ENCODE measurements around the gene SEMA3D. TPM values are rescaled to one million over a fixed set of nuclear protein-coding genes. Genes with fewer than 3 reads are reported as not detected.

Gene SEMA3D
- total and polyA plus RNA-seq, 7 donors = 0.23 to 5.5 (median 2.5) TPM

- Histone ChIP-seq H3K27ac (no peak overlapping the region), H3K36me3 (no peaks in the 10 kb centered on the region), H3K27me3 (no peaks in the 10 kb centered on the region), H3K4me3 (no peak overlapping the region), H3K4me1 (peaks cover 0 to 15% (median 5%) of the 10 kb centered on the region in 4 donors), H3K9me3 (no peaks in the 10 kb centered on the region)
- intact Hi-C loops (cut with DNase I) = no loop called here
- whole genome bisulfite sequencing, 2 donors = 58 to 72% methylated on average over 6 of the region's 6 CpGs
- TF ChIP-seq CTCF (IDR thresholded peaks at IDR 0.05) (no peak), POLR2AphosphoS5 (IDR thresholded peaks at IDR 0.05) (no peak), POLR2A (IDR thresholded peaks at IDR 0.05) (no peak), EP300 (IDR thresholded peaks at IDR 0.05) (no peak)
- DNase-seq = no peak
Measured at GRCh38 chr7:84981055-84981976, 205.5 kb downstream of the SEMA3D start.

GRCh38 chr7:84975586-84976185 lies 211.2 kb downstream of the SEMA3D start:
- Histone ChIP-seq H3K4me3 (no peak overlapping the region), H3K27me3 (no peaks in the 10 kb centered on the region), H3K36me3 (no peaks in the 10 kb centered on the region), H3K27ac (no peak overlapping the region), H3K9me3 (no peaks in the 10 kb centered on the region), H3K4me1 (peaks cover 0 to 20% (median 10%) of the 10 kb centered on the region in 4 donors)
- TF ChIP-seq POLR2AphosphoS5 (IDR thresholded peaks at IDR 0.05) = no peak
- no peak for TF ChIP-seq EP300 (IDR thresholded peaks at IDR 0.05)
- TF ChIP-seq POLR2A (IDR thresholded peaks at IDR 0.05) = no peak
- TF ChIP-seq CTCF (IDR thresholded peaks at IDR 0.05) = no peak
- DNase-seq = no peak
- intact Hi-C loops (cut with DNase I) = no loop called here
- WGBS, 2 donors = 58 to 68% methylated on average over 1 of the region's 1 CpG

- Histone ChIP-seq H3K4me3 (no peak overlapping the region), H3K27ac (peak overlapping the region in 1 of 4 donors; percentile 54), H3K36me3 (no peaks in the 10 kb centered on the region), H3K9me3 (no peaks in the 10 kb centered on the region), H3K4me1 (peaks cover 0 to 21% (median 10%) of the 10 kb centered on the region in 4 donors), H3K27me3 (no peaks in the 10 kb centered on the region)
- DNase-seq = no peak
- intact Hi-C loops (cut with DNase I) = no loop called here
- TF ChIP-seq POLR2A (IDR thresholded peaks at IDR 0.05) = no peak
- TF ChIP-seq CTCF (IDR thresholded peaks at IDR 0.05) = no peak
- TF ChIP-seq EP300 (IDR thresholded peaks at IDR 0.05) = no peak
- TF ChIP-seq POLR2AphosphoS5 (IDR thresholded peaks at IDR 0.05) = no peak
- 84 to 88% methylated on average over 1 of the region's 1 CpG for WGBS, 2 donors
Measured at GRCh38 chr7:84971360-84971759, 215.5 kb downstream of the SEMA3D start.

DNA sequence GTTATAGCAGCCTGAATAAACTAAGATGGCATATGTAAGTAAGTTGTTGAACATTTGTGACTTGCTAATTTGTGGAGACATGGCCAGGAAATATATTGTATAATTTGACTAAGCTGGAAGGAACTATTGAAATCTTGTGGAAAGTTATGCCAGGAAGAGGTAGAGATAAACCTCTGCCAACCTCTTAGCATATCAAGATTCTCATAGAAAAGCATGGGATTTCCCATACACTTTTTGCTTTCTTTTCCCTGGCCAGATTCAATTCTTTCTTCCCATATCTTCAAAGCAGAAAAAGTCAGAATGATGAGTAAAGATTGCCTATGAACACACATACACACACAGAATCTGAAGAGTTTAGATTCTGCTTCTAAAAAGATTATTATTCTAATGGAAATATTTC lies 216.2 kb downstream of the SEMA3D start:
- TF ChIP-seq POLR2A (IDR thresholded peaks at IDR 0.05) (no peak), POLR2AphosphoS5 (IDR thresholded peaks at IDR 0.05) (no peak), CTCF (IDR thresholded peaks at IDR 0.05) (no peak), EP300 (IDR thresholded peaks at IDR 0.05) (no peak)
- H3K36me3 ChIP-seq = no peaks in the 10 kb centered on the region
- no peak for DNase-seq
- H3K4me3 ChIP-seq = no peak overlapping the region
- H3K4me1 ChIP-seq = peaks cover 0 to 15% (median 8%) of the 10 kb centered on the region in 4 donors
- no peaks in the 10 kb centered on the region for H3K9me3 ChIP-seq
- intact Hi-C loops (cut with DNase I) = no loop called here
- H3K27ac ChIP-seq = no peak overlapping the region
- no peaks in the 10 kb centered on the region for H3K27me3 ChIP-seq

Data from sigmoid colon (tissue), 7 donors.